Neutrophil (primary cell): ENCODE data around the gene KRTAP4-16.
"Not testable (repeated sequence)": the region's sequence is repeated elsewhere in the genome, so short reads cannot be mapped to it uniquely, and the experiment has no call there.

Source experiments
- H3K27ac ChIP-seq: fragments of 200-600 bp; sonication (generic); 2 replicates; pipeline ENCODE4 v1.5.1; 2016; ENCODE audit warnings: mild to moderate bottlenecking, moderate library complexity
- H3K27me3 ChIP-seq: fragments of 200-600 bp; sonication (generic); 2 replicates; pipeline ENCODE4 v1.6.0; 2016; ENCODE audit warnings: mild to moderate bottlenecking
- H3K36me3 ChIP-seq: fragments of 200-600 bp; sonication (generic); 2 replicates; pipeline ENCODE4 v1.5.1; 2017
- H3K4me1 ChIP-seq, 2 experiments: fragments of 200-600 bp in 1 of 2; sonication (generic) in 1 of 2; 1 replicate in 1 of 2; 2 replicates in 1 of 2; pipeline versions ENCODE4 v1.5.1 to v1.6.1; 2013 to 2016; ENCODE audit warnings: low read depth in 1 of 2, low read length in 1 of 2, mild to moderate bottlenecking in 1 of 2, moderate library complexity in 1 of 2; ENCODE audit not compliant: control insufficient read depth in 1 of 2, insufficient read depth in 1 of 2
- H3K4me3 ChIP-seq, 2 experiments: fragments of 200-600 bp in 1 of 2; sonication (generic) in 1 of 2; 1 replicate in 1 of 2; 2 replicates in 1 of 2; pipeline ENCODE4 v1.5.1; 2013 to 2016; ENCODE audit warnings: low read depth in 1 of 2, low read length in 1 of 2, mild to moderate bottlenecking in 1 of 2, moderate library complexity in 1 of 2
- H3K9me3 ChIP-seq: fragments of 200-600 bp; sonication (generic); 2 replicates; pipeline ENCODE4 v1.5.1; 2016
- CTCF ChIP-seq: fragments of 200-600 bp; sonication (generic); IDR thresholded peaks from 2 replicates; pipeline ENCODE4 v1.5.1; 2016; ENCODE audit warnings: antibody characterized with exemption

Gene KRTAP4-16

GRCh38 chr17:41064301-41064700 lies 37.7 kb downstream of the KRTAP4-16 start:
- Histone ChIP-seq H3K4me3 (no peak overlapping the region), H3K27me3 (peaks cover 58% of the 10 kb centered on the region), H3K36me3 (no peaks in the 10 kb centered on the region), H3K27ac (no peak overlapping the region), H3K9me3 (no peaks in the 10 kb centered on the region), H3K4me1 (peaks cover 5 to 10% of the 10 kb centered on the region in 2 experiments)
- TF ChIP-seq CTCF, result no peak

GRCh38 chr17:41063449-41063848 lies 38.6 kb downstream of the KRTAP4-16 start:
- H3K27me3 ChIP-seq, result peaks cover 67% of the 10 kb centered on the region

GRCh38 chr17:41061964-41062363 lies 40.0 kb downstream of the KRTAP4-16 start:
- H3K4me1 ChIP-seq, result no peaks in the 10 kb centered on the region

More at GRCh38 chr17:41063449-41063848, 38.6 kb downstream of the KRTAP4-16 start:
- H3K36me3 ChIP-seq, result no peaks in the 10 kb centered on the region
- TF ChIP-seq CTCF, result no peak
- H3K4me3 ChIP-seq, result no peak overlapping the region
- H3K9me3 ChIP-seq, result no peaks in the 10 kb centered on the region
- no peak overlapping the region for H3K27ac ChIP-seq
- H3K4me1 ChIP-seq, result peaks cover 0 to 1% of the 10 kb centered on the region in 2 experiments

GRCh38 chr17:41060052-41060604 lies 41.9 kb downstream of the KRTAP4-16 start, which contains the start of gene KRTAP2-3:
KRTAP2-3 (minus strand) TSS chr17:41060114; CDS start chr17:41060050, 64 bp downstream.
- H3K4me3 ChIP-seq, result no peak within 1 kb of the TSS

More at GRCh38 chr17:41061964-41062363, 40.0 kb downstream of the KRTAP4-16 start:
- Histone ChIP-seq H3K4me3 (no peak overlapping the region), H3K36me3 (no peaks in the 10 kb centered on the region), H3K27ac (no peak overlapping the region), H3K9me3 (no peaks in the 10 kb centered on the region), H3K27me3 (peaks cover 80% of the 10 kb centered on the region)
- no peak for TF ChIP-seq CTCF

GRCh38 chr17:41059276-41060051 lies 42.5 kb downstream of the KRTAP4-16 start:
- not testable (repeated sequence) for H3K9me3 ChIP-seq, H3K27ac ChIP-seq, H3K4me1 ChIP-seq, H3K4me3 ChIP-seq, H3K36me3 ChIP-seq
- peaks cover 89% of the 10 kb centered on the region for H3K27me3 ChIP-seq

More at GRCh38 chr17:41060052-41060604, 41.9 kb downstream of the KRTAP4-16 start, which contains the start of gene KRTAP2-3:
- no peak for TF ChIP-seq CTCF
- Histone ChIP-seq H3K27me3 (peaks cover 95% of the 10 kb centered on the region), H3K36me3 (no peaks in the 10 kb centered on the region), H3K27ac (no peak within 1 kb of the TSS), H3K9me3 (no peaks in the 10 kb centered on the region), H3K4me1 (no peaks in the 10 kb centered on the region)

- no peaks in the 10 kb centered on the region for H3K4me1 ChIP-seq
- peaks cover 83% of the 10 kb centered on the region for H3K27me3 ChIP-seq
- no peak for TF ChIP-seq CTCF
- no peak overlapping the region for H3K4me3 ChIP-seq
- H3K36me3 ChIP-seq, result no peaks in the 10 kb centered on the region
- no peak overlapping the region for H3K27ac ChIP-seq
- no peaks in the 10 kb centered on the region for H3K9me3 ChIP-seq
Observed at GRCh38 chr17:41058741-41059140, 43.3 kb downstream of the KRTAP4-16 start.
